AG09309 (cell line): ENCODE measurements around the gene CRISP2.
"Not testable (repeated sequence)": the region's sequence is repeated elsewhere in the genome, so short reads cannot be mapped to it uniquely, and the experiment has no call there.

Experiments used
- DNase-seq: peaks from one replicate; pipeline ENCODE4 v3.0.0-alpha.2; 2010; ENCODE audit warnings: low read depth
- H3K4me3 ChIP-seq: 2 replicates; pipeline ENCODE4 v1.5.1; 2011; ENCODE audit warnings: mild to moderate bottlenecking, low read depth, low read length, moderate library complexity; ENCODE audit not compliant: control insufficient read depth
- CTCF ChIP-seq: IDR thresholded peaks from 2 replicates; pipeline ENCODE4 v1.5.1; 2011; ENCODE audit warnings: mild to moderate bottlenecking, low read depth, low read length, inconsistent platforms; ENCODE audit not compliant: insufficient read depth, control insufficient read depth; ENCODE audit errors: missing control alignments

Gene CRISP2

GRCh38 chr6:49730251-49730650, 16.9 kb upstream of the CRISP2 start:
- H3K4me3 ChIP-seq = no peak overlapping the region
- no peak for TF ChIP-seq CTCF
- DNase-seq = no peak

- not testable (repeated sequence) for H3K4me3 ChIP-seq, DNase-seq
These were observed 10.6 kb upstream of the CRISP2 start for GRCh38 chr6:49723917-49724316.

- no peak for TF ChIP-seq CTCF
- DNase-seq = no peak
- H3K4me3 ChIP-seq = no peak overlapping the region
These were observed 8.0 kb upstream of the CRISP2 start for GRCh38 chr6:49721297-49721696.

DNA sequence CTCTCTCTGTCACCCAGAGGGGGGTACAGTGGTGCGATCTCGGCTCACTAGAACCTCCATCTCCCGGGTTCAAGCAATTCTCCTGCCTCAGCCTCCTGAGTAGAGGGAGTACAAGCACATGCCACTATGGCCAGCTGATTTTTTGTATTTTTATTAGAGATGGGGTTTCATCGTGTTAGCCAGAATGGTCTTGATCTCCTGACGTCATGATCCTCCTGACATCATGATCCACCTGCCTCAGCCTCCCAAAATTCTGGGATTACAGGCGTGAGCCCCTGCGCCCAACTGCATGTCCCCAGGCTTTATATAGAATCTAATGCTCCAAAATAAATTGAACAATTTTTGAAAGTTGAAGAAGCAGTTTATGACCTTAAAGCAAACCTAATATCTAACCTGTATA, 7.0 kb upstream of the CRISP2 start:
- TF ChIP-seq CTCF = no peak
- no peak for DNase-seq

GRCh38 chr6:49698478-49698877, 14.9 kb downstream of the CRISP2 start:
- TF ChIP-seq CTCF = no peak
- H3K4me3 ChIP-seq = no peak overlapping the region
- DNase-seq = no peak

More for the DNA sequence above, 7.0 kb upstream of the CRISP2 start:
- H3K4me3 ChIP-seq = no peak overlapping the region

DNA sequence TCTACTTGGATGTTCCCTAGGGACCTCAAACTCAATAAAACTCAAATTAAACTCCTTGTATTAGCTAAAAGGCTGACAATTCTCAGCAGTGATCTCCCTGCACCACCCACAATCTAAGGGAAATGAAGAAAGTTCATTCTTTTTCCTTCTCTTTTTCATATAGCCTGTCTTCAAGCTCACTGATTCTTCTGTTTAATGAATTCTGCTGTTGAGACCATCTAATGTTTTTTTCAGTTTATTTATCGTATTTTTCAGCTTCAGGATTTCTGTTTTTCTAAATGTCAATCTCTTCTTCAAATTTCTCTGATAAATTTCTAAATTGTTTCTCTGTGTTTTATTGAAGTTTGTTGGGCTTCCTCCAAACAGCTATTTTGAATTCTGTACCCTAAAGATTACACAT, 19.8 kb downstream of the CRISP2 start:
- H3K4me3 ChIP-seq = no peak overlapping the region
- no peak for TF ChIP-seq CTCF

DNA sequence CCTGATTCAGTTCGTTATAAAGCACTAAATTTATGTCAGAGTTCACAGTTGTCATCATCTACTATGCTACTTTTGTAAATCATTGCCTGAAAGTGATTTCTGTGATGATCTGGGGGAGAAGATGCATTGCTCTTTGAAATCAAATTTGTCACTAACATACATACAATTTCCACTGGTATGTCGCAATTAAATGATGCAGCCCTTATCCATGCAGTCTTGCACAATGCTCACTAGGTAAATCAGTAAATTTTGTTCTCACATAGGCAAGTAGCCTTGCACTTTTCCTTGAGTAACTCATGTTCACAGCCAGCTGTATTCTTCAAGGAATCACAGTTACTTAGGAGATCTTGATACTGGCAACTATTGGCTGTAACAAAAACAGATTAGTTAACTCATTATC, 20.8 kb downstream of the CRISP2 start:
- H3K4me3 ChIP-seq = no peak overlapping the region
- TF ChIP-seq CTCF = no peak
- no peak for DNase-seq

More for the DNA sequence above, 19.8 kb downstream of the CRISP2 start:
- no peak for DNase-seq
